Upper lobe of left lung (tissue), 6 donors: ENCODE results near the gene NEBL. TPM values are rescaled to one million over a fixed set of nuclear protein-coding genes. Genes with fewer than 3 reads are reported as not detected.

Experiments
- ATAC-seq, 2 donors: fragments of 200-7000 bp; cut with Tn5 transposase; one replicate each; pipeline ENCODE4 v1.9.1; 2022; ENCODE audit warnings: mild to moderate bottlenecking in 2 of 2, moderate library complexity in 2 of 2; ENCODE audit not compliant: low FRiP score in 2 of 2
- DNase-seq, 2 donors: peaks; one replicate each; pipeline ENCODE4 v3.0.0-alpha.2; 2019 to 2020
- H3K27ac ChIP-seq, 4 donors: fragments of 200-600 bp; sonication (generic); one replicate each; pipeline ENCODE4 v1.5.1; 2016 to 2019
- H3K27me3 ChIP-seq, 4 donors: fragments of 200-600 bp; sonication (generic); one replicate each; pipeline ENCODE4 v1.5.1; 2017 to 2019
- H3K36me3 ChIP-seq, 4 donors: fragments of 200-600 bp; sonication (generic); one replicate each; pipeline ENCODE4 v1.5.1; 2016 to 2019
- H3K4me1 ChIP-seq, 4 donors: fragments of 200-600 bp; sonication (generic); one replicate each; pipeline ENCODE4 v1.5.1; 2018 to 2019
- H3K4me3 ChIP-seq, 4 donors: fragments of 200-600 bp; sonication (generic); one replicate each; pipeline ENCODE4 v1.5.1; 2017 to 2019; ENCODE audit warnings: mild to moderate bottlenecking in 2 of 4, moderate library complexity in 1 of 4
- H3K9me3 ChIP-seq, 4 donors: fragments of 200-600 bp; sonication (generic); one replicate each; pipeline ENCODE4 v1.5.1; 2018 to 2019
- EP300 ChIP-seq, 4 donors: sonication (generic); formaldehyde crosslinking; IDR thresholded peaks; one replicate each; pipeline ENCODE4 v1.5.1; 2017; ENCODE audit warnings: antibody characterized with exemption in 4 of 4, control low read depth in 2 of 4
- POLR2A ChIP-seq, 4 donors: fragments of 450-650 bp; IDR thresholded peaks; one replicate each; pipeline ENCODE4 v1.5.1; 2016 to 2017; ENCODE audit warnings: antibody characterized with exemption in 4 of 4, mild to moderate bottlenecking in 2 of 4
- POLR2AphosphoS5 ChIP-seq, 2 donors: sonication (generic); formaldehyde crosslinking; IDR thresholded peaks; one replicate each; pipeline ENCODE4 v1.5.1; 2017; ENCODE audit warnings: antibody characterized with exemption in 2 of 2
- WGBS, 2 donors: methylation state at CpG; one replicate each; pipeline ENCODE4 v1.1.5; 2017 to 2018; 5-methylcytosine and 5-hydroxymethylcytosine counted together
- total RNA-seq, 6 donors: library from RNA; depleted of rRNA in 4 of 6; stranded (reverse); fragments of >200 nt in 4 of 6; gene quantifications; one replicate each; pipeline versions ENCODE4 v1.1.0 to v1.2.1, GENCODE V29; 2016 to 2021
- TF ChIP-seq, protein P1 (sequence below), 6 experiments: fragments of 450-650 bp in 4 of 6; fragments of 200-600 bp in 2 of 6; sonication (generic) in 2 of 6; IDR thresholded peaks; one replicate each; pipeline ENCODE4 v1.5.1; 2016 to 2019; ENCODE audit warnings: antibody characterized with exemption in 6 of 6
- donor health status: DM: no; HTN: no; CAD: no; lungs with moderate emphysema.
- donor health status: DM: no; HTN: yes; CAD: no; lungs with severe emphysema.

Gene NEBL
- total RNA-seq, 6 donors from 2014 or later = 61.2 to 274 (median 134) TPM

DNA sequence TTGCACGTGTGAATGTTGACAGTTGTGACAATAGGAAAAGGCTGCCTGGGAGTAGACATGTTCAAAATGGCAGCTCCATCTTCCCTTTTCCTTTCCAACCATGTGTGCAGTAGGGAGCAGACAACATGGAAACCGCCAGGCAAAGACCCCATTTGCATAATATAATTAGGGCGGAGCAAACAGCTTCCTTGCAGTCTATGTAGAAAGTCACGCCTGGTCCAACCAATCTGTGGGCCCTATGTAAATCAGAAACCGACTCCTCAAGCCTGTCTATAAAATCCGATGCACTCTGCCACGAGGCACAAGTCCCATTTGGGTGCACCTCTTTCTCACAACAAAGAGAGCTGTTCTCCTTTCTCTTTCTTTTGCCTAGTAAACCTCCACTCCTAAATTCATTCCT, 19.6 kb downstream of the NEBL start:
- H3K4me3 ChIP-seq = no peak overlapping the region
- TF ChIP-seq EP300 (IDR thresholded peaks at IDR 0.05) (no peak), POLR2AphosphoS5 (IDR thresholded peaks at IDR 0.05) (no peak), POLR2A (IDR thresholded peaks at IDR 0.05) (no peak)
- TF ChIP-seq, protein P1, sequence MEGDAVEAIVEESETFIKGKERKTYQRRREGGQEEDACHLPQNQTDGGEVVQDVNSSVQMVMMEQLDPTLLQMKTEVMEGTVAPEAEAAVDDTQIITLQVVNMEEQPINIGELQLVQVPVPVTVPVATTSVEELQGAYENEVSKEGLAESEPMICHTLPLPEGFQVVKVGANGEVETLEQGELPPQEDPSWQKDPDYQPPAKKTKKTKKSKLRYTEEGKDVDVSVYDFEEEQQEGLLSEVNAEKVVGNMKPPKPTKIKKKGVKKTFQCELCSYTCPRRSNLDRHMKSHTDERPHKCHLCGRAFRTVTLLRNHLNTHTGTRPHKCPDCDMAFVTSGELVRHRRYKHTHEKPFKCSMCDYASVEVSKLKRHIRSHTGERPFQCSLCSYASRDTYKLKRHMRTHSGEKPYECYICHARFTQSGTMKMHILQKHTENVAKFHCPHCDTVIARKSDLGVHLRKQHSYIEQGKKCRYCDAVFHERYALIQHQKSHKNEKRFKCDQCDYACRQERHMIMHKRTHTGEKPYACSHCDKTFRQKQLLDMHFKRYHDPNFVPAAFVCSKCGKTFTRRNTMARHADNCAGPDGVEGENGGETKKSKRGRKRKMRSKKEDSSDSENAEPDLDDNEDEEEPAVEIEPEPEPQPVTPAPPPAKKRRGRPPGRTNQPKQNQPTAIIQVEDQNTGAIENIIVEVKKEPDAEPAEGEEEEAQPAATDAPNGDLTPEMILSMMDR (IDR thresholded peaks at IDR 0.05) = no peak
- H3K36me3 ChIP-seq = peaks cover 0 to 6% (median 0%) of the 10 kb centered on the region in 4 donors
- no peaks in the 10 kb centered on the region for H3K4me1 ChIP-seq
- no peaks in the 10 kb centered on the region for H3K9me3 ChIP-seq
- WGBS, 2 donors = 78 to 90% methylated on average over 7 of the region's 7 CpGs
- no peak overlapping the region for H3K27ac ChIP-seq
- no peak for ATAC-seq
- no peaks in the 10 kb centered on the region for H3K27me3 ChIP-seq
- DNase-seq = no peak

DNA sequence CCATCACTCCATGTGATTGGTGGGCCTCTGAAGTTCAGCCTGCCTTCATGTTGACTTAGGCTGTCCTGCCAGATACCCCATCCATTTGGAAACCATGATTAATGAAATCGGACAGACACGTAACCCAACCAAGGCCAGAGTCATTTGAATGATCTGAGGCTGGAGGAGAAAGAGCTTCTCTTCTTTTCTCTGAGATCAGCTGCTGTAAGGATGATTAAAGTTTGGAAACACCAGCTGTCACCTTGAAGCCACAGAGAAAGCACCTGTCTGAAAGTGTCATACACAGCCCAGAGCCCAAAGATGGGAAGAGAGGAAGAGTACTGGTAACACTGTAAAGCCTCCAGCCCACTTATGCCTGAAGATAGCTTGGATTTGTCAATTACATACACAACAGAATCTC, 22.9 kb downstream of the NEBL start:
- DNase-seq (no peak), ATAC-seq (no peak)
- no peaks in the 10 kb centered on the region for H3K27me3 ChIP-seq
- TF ChIP-seq POLR2A (IDR thresholded peaks at IDR 0.05) (no peak), EP300 (IDR thresholded peaks at IDR 0.05) (no peak), POLR2AphosphoS5 (IDR thresholded peaks at IDR 0.05) (no peak)
- TF ChIP-seq, protein P1 (IDR thresholded peaks at IDR 0.05) = no peak
- H3K27ac ChIP-seq = no peak overlapping the region
- H3K36me3 ChIP-seq = peaks cover 0 to 3% (median 0%) of the 10 kb centered on the region in 4 donors
- H3K4me3 ChIP-seq = no peak overlapping the region
- no peaks in the 10 kb centered on the region for H3K9me3 ChIP-seq
- 89 to 96% methylated on average over 2 of the region's 2 CpGs for WGBS, 2 donors
- H3K4me1 ChIP-seq = no peaks in the 10 kb centered on the region

DNA sequence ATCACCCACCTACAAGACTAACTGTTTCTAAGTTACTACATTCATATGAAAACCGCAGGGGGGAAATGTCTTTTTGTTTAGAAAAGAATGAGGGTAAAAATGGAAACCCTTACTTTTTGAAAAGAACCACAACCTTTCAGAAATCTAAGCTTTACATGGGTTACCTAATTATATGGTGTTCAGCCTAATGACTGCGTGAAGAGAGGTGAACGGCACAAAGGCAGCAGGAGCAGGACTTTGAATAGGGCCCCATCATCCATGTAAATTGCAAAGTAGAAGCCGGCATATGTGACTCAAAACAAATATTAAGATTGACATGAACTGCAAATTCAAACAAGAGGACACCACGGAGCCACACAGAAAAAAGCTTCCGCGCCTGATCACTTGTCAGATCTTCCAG, 25.1 kb downstream of the NEBL start:
- TF ChIP-seq EP300 (IDR thresholded peaks at IDR 0.05) = no peak
- TF ChIP-seq, protein P1 (IDR thresholded peaks at IDR 0.05) = no peak
- no peak for TF ChIP-seq POLR2A (IDR thresholded peaks at IDR 0.05)
- no peak for TF ChIP-seq POLR2AphosphoS5 (IDR thresholded peaks at IDR 0.05)
- no peaks in the 10 kb centered on the region for H3K9me3 ChIP-seq
- H3K4me3 ChIP-seq = no peak overlapping the region
- H3K36me3 ChIP-seq = peaks cover 0 to 8% (median 0%) of the 10 kb centered on the region in 4 donors
- no peak overlapping the region for H3K27ac ChIP-seq
- WGBS, 2 donors = 75 to 90% methylated on average over 7 of the region's 7 CpGs
- no peaks in the 10 kb centered on the region for H3K4me1 ChIP-seq
- no peaks in the 10 kb centered on the region for H3K27me3 ChIP-seq
- ATAC-seq = no peak
- DNase-seq = no peak

GRCh38 chr10:20870834-20871233, 26.3 kb downstream of the NEBL start:
- DNase-seq = no peak
- 74 to 85% methylated on average over 3 of the region's 3 CpGs for WGBS, 2 donors
- H3K27me3 ChIP-seq = no peaks in the 10 kb centered on the region
- H3K9me3 ChIP-seq = no peaks in the 10 kb centered on the region
- H3K36me3 ChIP-seq = peaks cover 0 to 8% (median 0%) of the 10 kb centered on the region in 4 donors
- no peaks in the 10 kb centered on the region for H3K4me1 ChIP-seq
- no peak for TF ChIP-seq EP300 (IDR thresholded peaks at IDR 0.05)
- no peak for TF ChIP-seq POLR2AphosphoS5 (IDR thresholded peaks at IDR 0.05)
- TF ChIP-seq, protein P1 (IDR thresholded peaks at IDR 0.05) = no peak
- TF ChIP-seq POLR2A (IDR thresholded peaks at IDR 0.05) = no peak
- no peak for ATAC-seq
- no peak overlapping the region for H3K4me3 ChIP-seq
- no peak overlapping the region for H3K27ac ChIP-seq

DNA sequence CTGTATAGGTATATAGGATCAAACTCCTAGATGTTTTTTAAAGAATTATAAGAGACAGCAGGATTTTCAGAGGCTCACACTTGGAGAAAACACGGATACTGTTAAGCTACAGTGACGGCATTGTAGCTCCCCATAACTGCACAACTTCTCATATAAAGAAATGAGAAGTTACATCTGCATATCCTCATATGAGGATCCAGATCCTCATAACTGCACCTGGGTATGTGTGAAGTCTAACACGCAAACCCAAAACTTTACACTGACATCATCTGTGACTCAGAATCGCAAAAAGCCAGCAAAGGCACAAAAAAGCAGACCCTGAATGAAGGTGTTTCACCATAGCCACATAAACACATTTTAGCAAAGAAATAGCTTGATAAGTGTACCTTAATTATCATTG, 34.1 kb downstream of the NEBL start:
- ATAC-seq = no peak
- 82 to 92% methylated on average over 4 of the region's 4 CpGs for WGBS, 2 donors
- TF ChIP-seq EP300 (IDR thresholded peaks at IDR 0.05) (no peak), POLR2AphosphoS5 (IDR thresholded peaks at IDR 0.05) (no peak), POLR2A (IDR thresholded peaks at IDR 0.05) (no peak)
- TF ChIP-seq, protein P1 (IDR thresholded peaks at IDR 0.05) = no peak

More for the DNA sequence above, 34.1 kb downstream of the NEBL start:
- H3K4me1 ChIP-seq = no peaks in the 10 kb centered on the region
- H3K9me3 ChIP-seq = no peaks in the 10 kb centered on the region
- H3K27me3 ChIP-seq = no peaks in the 10 kb centered on the region
- no peaks in the 10 kb centered on the region for H3K36me3 ChIP-seq
- no peak for DNase-seq
- no peak overlapping the region for H3K27ac ChIP-seq
- no peak overlapping the region for H3K4me3 ChIP-seq
